Ovary (tissue), 9 donors: ENCODE measurements around the gene VIP. TPM values are rescaled to one million over a fixed set of nuclear protein-coding genes. Genes with fewer than 3 reads are reported as not detected.

ENCODE experiments used
- DNase-seq, 5 donors: peaks; one replicate each; pipeline ENCODE4 v3.0.0-alpha.2; 2019 to 2020
- H3K27ac ChIP-seq, 2 donors: fragments of 200-600 bp; one replicate each; pipeline versions ENCODE4 v1.5.1 to v1.8.0; 2019 to 2022
- H3K27me3 ChIP-seq: fragments of 200-600 bp; one replicate; pipeline ENCODE4 v1.8.0; 2022
- H3K36me3 ChIP-seq: fragments of 200-600 bp; sonication (generic); one replicate; pipeline ENCODE4 v1.5.1; 2019
- H3K4me1 ChIP-seq: one replicate; pipeline ENCODE4 v1.8.1; 2013; ENCODE audit warnings: mild to moderate bottlenecking, moderate library complexity; ENCODE audit not compliant: insufficient read depth
- H3K4me3 ChIP-seq: fragments of 200-600 bp; sonication (generic); one replicate; pipeline ENCODE4 v1.5.1; 2017
- H3K9me3 ChIP-seq, 2 donors: fragments of 200-600 bp in 1 of 2; sonication (generic) in 1 of 2; one replicate each; pipeline versions ENCODE4 v1.5.1 to v1.8.1; 2013 to 2019; ENCODE audit warnings: mild to moderate bottlenecking in 1 of 2, moderate library complexity in 1 of 2
- CTCF ChIP-seq, 3 donors: fragments of 450-650 bp in 2 of 3; fragments of 200-600 bp in 1 of 3; IDR thresholded peaks; one replicate each; pipeline versions ENCODE4 v1.5.1 to v1.8.0; 2016 to 2022; ENCODE audit warnings: antibody characterized with exemption in 3 of 3, mild to moderate bottlenecking in 1 of 3
- EP300 ChIP-seq: sonication (generic); formaldehyde crosslinking; IDR thresholded peaks from one replicate; pipeline ENCODE4 v1.6.1; 2017; ENCODE audit warnings: antibody characterized with exemption
- POLR2A ChIP-seq: fragments of 450-650 bp; IDR thresholded peaks from one replicate; pipeline ENCODE4 v1.6.1; 2017; ENCODE audit warnings: antibody characterized with exemption, mild to moderate bottlenecking, moderate library complexity
- intact Hi-C, 4 donors: fragments of 100-400 bp; cut with DNase I; formaldehyde crosslinking; loops; one replicate each; pipeline versions ENCODE4 v1.11.0 to v1.15.1; 2022 to 2023
- polyA plus RNA-seq, 2 donors: library from polyadenylated mRNA; stranded (reverse); fragments of 200-250 nt in 1 of 2; fragments of 350-450 nt in 1 of 2; fragmentation: Illumina TruSeq in 1 of 2; extraction: RNeasy Lipid Tissue Mini Kit (QIAGEN cat#74804) in 1 of 2; gene quantifications; one replicate each; pipeline ENCODE4 v1.2.3, GENCODE V29; 2013 to 2014
- total RNA-seq, 7 donors: library from RNA; depleted of rRNA in 2 of 7; stranded (reverse); fragments of >200 nt in 2 of 7; fragmentation: NEBNext Ultra II Directional in 3 of 7; extraction: Animal tissue kit (Norgen Biotek cat#: 25700) in 3 of 7; gene quantifications; one replicate each; pipeline versions ENCODE4 v1.1.0 to v1.2.4, GENCODE V29; 2016 to 2023
- donor health status: DM: no; HTN: no; CAD: no; lungs with moderate emphysema.
- donor health status: DM: no; HTN: no; CAD: no.
- donor health status: Bipolar disorder and iron deficiency.
- donor health status: DM: yes; HTN: yes; CAD: no.
- donor health status: DM: no; HTN: no; CAD: no.
- donor health status: DM: yes; HTN: yes; CAD: no.

Gene VIP
- total and polyA plus RNA-seq, 9 donors: 0.31 to 0.63 (median 0.45) TPM; not detected in 2

- H3K4me1 ChIP-seq: no peaks in the 10 kb centered on the region
- no peaks in the 10 kb centered on the region for H3K9me3 ChIP-seq
- H3K27me3 ChIP-seq: no peaks in the 10 kb centered on the region
- TF ChIP-seq EP300 (no peak), POLR2A (no peak), CTCF (IDR thresholded peaks at IDR 0.05) (no peak)
- DNase-seq: no peak
- H3K4me3 ChIP-seq: no peak overlapping the region
- no peaks in the 10 kb centered on the region for H3K36me3 ChIP-seq
- no peak overlapping the region for H3K27ac ChIP-seq
- intact Hi-C loops: no loop called here
Observed at GRCh38 chr6:152794696-152795095, 44.1 kb downstream of the VIP start.

GRCh38 chr6:152804150-152804549, 53.6 kb downstream of the VIP start:
- TF ChIP-seq CTCF (IDR thresholded peaks at IDR 0.05): no peak
- TF ChIP-seq EP300: no peak
- TF ChIP-seq POLR2A: no peak
- intact Hi-C loops: no loop called here
- no peak overlapping the region for H3K4me3 ChIP-seq
- no peaks in the 10 kb centered on the region for H3K4me1 ChIP-seq
- no peaks in the 10 kb centered on the region for H3K27me3 ChIP-seq
- no peaks in the 10 kb centered on the region for H3K9me3 ChIP-seq
- no peak overlapping the region for H3K27ac ChIP-seq
- no peaks in the 10 kb centered on the region for H3K36me3 ChIP-seq
- no peak for DNase-seq

Other genes with a start within 250 kb of the VIP start
- 100 to 1,000 TPM; 124 to 279 (median 180) TPM for gene SYNE1, start 113.4 kb upstream of the VIP start, total RNA-seq
- gene SYNE1, start 113.4 kb upstream of the VIP start, polyA plus RNA-seq: 10 to 100 TPM; 70.4 to 75.1 TPM
- gene MYCT1, start 52.9 kb upstream of the VIP start, total RNA-seq: 10 to 100 TPM in 1 of 7 donors, 1 to 10 TPM in 6; 2.7 to 12.0 (median 4.8) TPM
- gene MYCT1, start 52.9 kb upstream of the VIP start, polyA plus RNA-seq: 10 to 100 TPM; 10.7 to 17.9 TPM
- gene FBXO5, start 232.2 kb downstream of the VIP start, total RNA-seq: 10 to 100 TPM in 1 of 7 donors, 1 to 10 TPM in 6; 2.9 to 10.4 (median 6.7) TPM
- 1 to 10 TPM; 4.6 to 5.5 TPM for gene FBXO5, start 232.2 kb downstream of the VIP start, polyA plus RNA-seq